ENCODE data around the gene ATP10B.

GRCh38 chr5:160802592-160802991 is 49.4 kb downstream of the ATP10B start:
- no peak for TF ChIP-seq CTCF (conservative IDR thresholded peaks at IDR 0.05; ENCODE audit: low read length)
- TF ChIP-seq EZH2phosphoT487 (IDR thresholded peaks at IDR 0.05; ENCODE audit: borderline replicate concordance, low read depth, low read length): no peak
